SK-N-SH treated with all-trans-retinoic acid at 6 μM for 48 hours (cell line): Measurements from ENCODE around the gene DFFB.

Source experiments
- ESRRG ChIP-seq: fragments of 250-450 bp; sonication (Bioruptor Pico); IDR thresholded peaks from 2 replicates; pipeline ENCODE4 v1.6.1; 2021; ENCODE audit warnings: mild to moderate bottlenecking
- ISL1 ChIP-seq: fragments of 250-450 bp; sonication (Bioruptor Pico); IDR thresholded peaks from 2 replicates; pipeline ENCODE4 v2.1.2; 2022; ENCODE audit warnings: mild to moderate bottlenecking, moderate library complexity
- OSR1 ChIP-seq: fragments of 250-450 bp; sonication (Bioruptor Pico); IDR thresholded peaks from 2 replicates; pipeline ENCODE4 v1.8.0; 2022; ENCODE audit warnings: moderate library complexity, mild to moderate bottlenecking, inconsistent platforms
- PATZ1 ChIP-seq: fragments of 250-450 bp; sonication (Bioruptor Pico); IDR thresholded peaks from 2 replicates; pipeline ENCODE4 v1.8.0; 2020; ENCODE audit warnings: mild to moderate bottlenecking, moderate library complexity, borderline replicate concordance
- POU6F1 ChIP-seq: fragments of 250-450 bp; sonication (Bioruptor Pico); IDR thresholded peaks from 2 replicates; pipeline ENCODE4 v1.8.0; 2021; ENCODE audit warnings: low read depth, mild to moderate bottlenecking, moderate library complexity, borderline replicate concordance
- PPARA ChIP-seq: fragments of 250-450 bp; sonication (Bioruptor Pico); IDR thresholded peaks from 2 replicates; pipeline ENCODE4 v1.5.0; 2020; ENCODE audit warnings: mild to moderate bottlenecking, borderline replicate concordance
- RARB ChIP-seq: fragments of 250-450 bp; sonication (Bioruptor Pico); IDR thresholded peaks from 2 replicates; pipeline ENCODE4 v1.8.0; 2021; ENCODE audit warnings: mild to moderate bottlenecking, moderate library complexity
- SNAI2 ChIP-seq: fragments of 250-450 bp; sonication (Bioruptor Pico); IDR thresholded peaks from 2 replicates; pipeline ENCODE4 v1.5.0; 2020; ENCODE audit warnings: mild to moderate bottlenecking, moderate library complexity
- TOX ChIP-seq: fragments of 250-450 bp; sonication (Bioruptor Pico); IDR thresholded peaks from 2 replicates; pipeline ENCODE4 v1.8.0; 2021; ENCODE audit warnings: mild to moderate bottlenecking, moderate library complexity, borderline replicate concordance
- TSHZ2 ChIP-seq: fragments of 250-450 bp; sonication (Bioruptor Pico); IDR thresholded peaks from 2 replicates; pipeline ENCODE4 v1.5.0; 2020; ENCODE audit warnings: mild to moderate bottlenecking, moderate library complexity
- ZFP3 ChIP-seq: fragments of 250-450 bp; sonication (Bioruptor Pico); IDR thresholded peaks from 2 replicates; pipeline ENCODE4 v1.5.0; 2020; ENCODE audit warnings: mild to moderate bottlenecking, moderate library complexity
- ZFP30 ChIP-seq: fragments of 450-650 bp; formaldehyde crosslinking; IDR thresholded peaks from 2 replicates; pipeline ENCODE4 v1.5.0; 2022; ENCODE audit warnings: mild to moderate bottlenecking, moderate library complexity
- ZNF8 ChIP-seq: fragments of 450-650 bp; formaldehyde crosslinking; IDR thresholded peaks from 2 replicates; pipeline ENCODE4 v1.5.0; 2020; ENCODE audit warnings: mild to moderate bottlenecking, moderate library complexity

- no peak for TF ChIP-seq ZNF8 (CRISPR knock-in tag)
- no peak for TF ChIP-seq ESRRG (CRISPR knock-in tag)
- no peak for TF ChIP-seq RARB (CRISPR knock-in tag)
- TF ChIP-seq ZFP3 (CRISPR knock-in tag): no peak
- TF ChIP-seq TSHZ2 (CRISPR knock-in tag): no peak
- TF ChIP-seq PATZ1 (CRISPR knock-in tag): no peak
- no peak for TF ChIP-seq OSR1 (CRISPR knock-in tag)
- TF ChIP-seq PPARA (CRISPR knock-in tag): no peak
- TF ChIP-seq SNAI2 (CRISPR knock-in tag): no peak
- TF ChIP-seq ISL1 (CRISPR knock-in tag): no peak
- no peak for TF ChIP-seq TOX (CRISPR knock-in tag)
- no peak for TF ChIP-seq ZFP30 (CRISPR knock-in tag)
- no peak for TF ChIP-seq POU6F1 (CRISPR knock-in tag)
Observed at GRCh38 chr1:3906672-3907020, 49.4 kb downstream of the DFFB start.
